Inflammatory macrophage (primary cell): ENCODE data around the gene TXNIP.

Experiments used
- DNase-seq, 2 donors: peaks; one replicate each; pipeline ENCODE4 v3.0.0-alpha.2; 2020 to 2022

TXNIP gene

DNA sequence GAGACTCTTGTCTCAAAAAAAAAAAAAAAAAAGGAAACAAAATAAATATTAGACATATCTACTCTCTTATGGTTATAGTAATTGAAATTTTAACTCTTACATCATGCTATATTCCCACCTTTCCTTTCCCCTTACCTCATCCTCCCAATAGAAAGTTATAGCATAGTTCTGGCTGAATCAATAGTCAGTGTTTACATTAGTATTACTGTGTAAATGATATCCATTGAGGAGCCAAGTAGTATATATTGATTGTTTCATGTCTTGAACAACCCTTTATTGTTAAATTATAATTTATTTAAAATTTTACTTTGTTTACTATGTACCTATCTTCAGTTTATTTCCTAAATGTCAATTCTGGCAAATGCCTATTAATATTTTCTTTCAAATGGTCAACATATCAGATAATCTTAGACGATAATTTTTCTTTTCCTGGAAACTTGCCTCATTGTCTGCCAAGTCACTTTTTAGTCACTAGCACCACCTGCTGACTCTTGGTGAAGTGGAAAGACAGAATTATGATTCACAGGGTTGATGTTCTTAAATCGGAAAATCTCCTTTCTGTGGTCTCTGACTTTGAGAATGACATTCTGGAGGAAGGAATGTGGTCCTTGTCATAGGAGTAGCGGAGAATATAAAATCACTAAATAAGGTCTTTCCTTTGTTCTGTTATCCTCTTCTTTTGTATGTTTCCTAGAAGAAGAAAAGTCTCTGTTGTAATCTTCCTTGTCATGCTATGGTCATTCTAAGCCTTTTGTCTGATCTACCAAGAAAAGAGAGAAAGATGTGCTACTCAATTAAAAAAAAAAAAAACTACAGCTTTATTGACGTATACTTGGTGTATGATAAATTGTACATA, 16.6 kb upstream of the TXNIP start:
- peak; percentile 70 to 86 for DNase-seq

DNA sequence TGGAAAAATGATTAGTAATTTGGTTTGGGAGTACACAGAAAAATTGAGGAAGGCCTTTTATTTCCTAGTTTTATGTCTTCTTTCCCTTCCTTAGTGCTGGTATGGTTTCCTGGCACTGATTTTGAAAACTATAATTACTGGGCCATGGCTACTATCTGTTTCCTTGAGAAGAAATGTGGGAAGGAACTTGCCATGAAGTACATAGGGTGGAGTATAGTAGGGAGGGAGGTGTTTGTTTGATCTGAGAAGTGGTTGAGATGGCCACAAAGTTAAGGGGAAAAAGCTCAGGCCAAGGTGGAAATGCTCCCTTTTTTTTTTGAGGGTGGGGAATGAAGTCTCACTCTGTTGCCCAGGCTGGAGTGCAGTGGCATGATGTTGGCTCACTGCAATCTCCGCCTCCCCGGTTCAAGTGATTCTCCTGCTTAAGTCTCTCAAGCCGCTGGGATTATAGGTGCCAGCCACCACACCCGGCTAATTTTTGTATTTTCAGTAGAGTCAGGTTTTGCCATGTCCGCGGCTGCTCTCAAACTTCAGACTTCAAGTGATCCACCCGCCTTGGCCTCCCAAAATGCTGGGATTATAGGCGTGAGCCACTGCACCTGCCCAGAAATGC, 13.9 kb upstream of the TXNIP start:
- DNase-seq, result no peak

DNA sequence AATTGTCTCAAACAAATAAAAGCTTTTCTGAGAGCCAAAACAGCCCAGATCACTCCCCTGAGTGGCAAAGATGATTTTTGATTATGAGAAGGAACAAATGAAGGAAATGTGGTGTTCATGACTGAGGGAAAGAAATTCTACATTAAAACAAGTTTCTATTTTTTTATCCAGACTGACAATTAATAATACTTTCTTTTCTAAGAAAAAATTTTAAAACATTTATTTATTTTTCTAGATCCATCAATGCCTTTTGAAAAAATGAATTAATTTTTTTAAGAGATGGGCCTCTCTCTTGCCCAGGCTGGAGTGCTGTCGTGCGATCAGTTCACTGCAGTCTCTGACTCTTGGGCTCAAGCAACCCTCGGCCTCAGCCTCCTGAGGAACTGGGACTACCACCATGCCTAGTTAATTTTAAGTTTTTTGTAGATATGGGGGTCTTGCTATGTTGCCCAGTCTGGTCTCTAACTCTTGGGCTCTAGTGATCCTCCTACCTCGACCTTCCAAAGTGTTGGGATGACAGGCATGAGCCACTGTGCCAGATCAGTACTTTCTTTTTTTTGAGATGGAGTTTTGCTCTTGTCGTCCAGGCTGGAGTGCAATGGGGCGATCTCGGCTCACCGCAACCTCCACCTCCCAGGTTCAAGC, 11.2 kb upstream of the TXNIP start:
- DNase-seq, result no peak

DNA sequence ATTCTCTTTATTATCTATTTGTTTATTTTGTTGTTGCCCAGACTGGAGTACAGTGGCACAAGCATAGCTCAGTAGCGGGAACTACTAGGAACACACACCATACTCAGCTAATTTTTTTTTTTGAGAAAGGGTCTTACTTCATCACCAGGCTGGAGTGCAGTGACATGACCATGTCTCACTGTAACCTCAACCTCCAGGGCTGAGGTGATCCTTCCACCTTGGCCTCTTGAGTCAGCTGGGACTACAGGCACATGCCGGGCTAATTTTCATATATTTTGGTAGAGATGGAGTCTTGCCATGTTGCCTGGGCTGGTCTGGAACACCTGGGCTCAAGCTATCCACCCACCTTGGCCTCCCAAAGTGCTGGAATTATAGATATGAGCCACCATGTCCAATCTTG, 5.3 kb upstream of the TXNIP start:
- peak; percentile 23 to 51 for DNase-seq

DNA sequence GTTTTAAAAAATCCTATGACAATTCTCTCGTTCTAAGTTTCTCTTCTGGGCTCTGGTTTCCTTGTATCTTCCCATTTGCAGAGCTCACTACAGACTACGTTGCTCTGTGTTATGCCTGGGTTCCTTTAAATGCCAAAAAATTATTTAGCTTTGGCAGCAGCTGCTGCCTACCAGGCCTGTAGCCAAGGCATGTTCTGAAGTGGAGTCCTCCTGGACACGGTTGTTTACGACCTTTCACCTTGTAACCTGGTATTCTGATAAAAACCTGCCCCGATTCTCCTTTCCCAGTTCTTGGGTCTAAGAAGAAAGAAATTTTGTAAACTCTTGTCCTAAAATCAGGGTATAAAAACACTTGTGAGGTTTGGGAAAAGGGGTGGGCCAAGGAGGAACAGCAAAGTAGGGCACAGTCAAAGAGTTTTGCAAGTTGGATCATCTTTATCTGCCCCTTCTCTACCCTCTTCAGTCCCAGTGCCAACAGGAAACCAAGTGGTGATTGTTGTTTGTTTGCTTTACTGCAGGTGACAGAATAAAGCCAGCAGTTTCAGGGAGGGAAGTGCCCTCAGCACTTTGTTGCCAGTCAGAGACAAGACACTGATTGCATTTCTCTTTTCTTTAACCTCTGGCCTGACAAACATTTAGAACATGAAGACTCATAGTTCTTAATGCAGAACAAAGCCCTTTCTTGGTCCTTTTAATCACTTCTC, 3.1 kb upstream of the TXNIP start:
- peak; percentile 69 to 74 for DNase-seq

DNA sequence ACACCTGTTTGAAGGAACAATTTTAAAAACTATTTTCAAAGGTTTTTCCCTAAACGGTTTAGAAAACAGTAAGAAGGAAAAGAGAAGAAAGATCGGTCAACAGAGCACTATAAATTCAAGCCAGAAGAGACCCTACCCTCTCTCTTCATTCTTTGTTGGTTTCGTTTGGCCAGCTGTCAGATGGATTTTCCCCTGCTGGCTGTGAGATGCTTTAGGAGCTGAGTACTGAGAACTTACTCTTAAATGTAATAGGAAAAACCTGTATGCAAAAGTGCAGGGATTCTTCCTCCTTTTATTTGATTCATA, 1.3 kb upstream of the TXNIP start:
- no peak for DNase-seq

DNA sequence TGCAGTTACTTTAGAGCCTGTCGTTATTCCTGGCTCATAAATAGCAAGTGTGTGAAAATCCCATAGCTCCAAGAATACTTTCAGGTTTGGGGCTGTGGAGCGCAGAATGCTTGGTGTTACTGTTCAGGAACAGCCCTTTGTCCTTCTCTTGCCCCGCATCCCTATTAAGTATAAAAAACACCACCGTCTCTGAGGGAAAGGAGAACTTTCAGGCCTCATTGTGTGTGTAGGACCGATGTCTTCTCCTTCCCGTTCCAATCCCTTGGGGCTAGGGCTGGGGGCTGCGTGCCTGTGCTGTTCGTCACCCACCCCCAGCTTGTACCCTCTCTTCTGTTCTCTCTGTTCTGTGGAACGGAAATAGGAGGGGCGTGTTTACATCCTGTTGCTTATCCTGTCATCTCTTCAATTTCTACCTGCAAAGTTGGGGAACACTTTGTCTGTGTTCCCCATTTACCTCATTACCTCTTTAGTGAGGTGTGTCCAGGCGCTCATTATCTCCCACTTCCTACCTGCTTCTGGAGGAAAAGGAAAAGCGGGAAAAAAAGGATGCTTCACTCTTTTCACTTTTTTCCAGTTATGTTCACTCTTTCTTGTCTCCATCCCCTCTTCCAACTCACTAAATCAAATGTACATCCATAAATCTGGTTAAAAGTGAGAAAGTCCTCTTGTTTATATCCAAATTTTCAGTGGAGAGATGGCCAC, 788 bp upstream of the TXNIP start:
- peak in 1 of 2 donors; percentile 25 for DNase-seq

DNA sequence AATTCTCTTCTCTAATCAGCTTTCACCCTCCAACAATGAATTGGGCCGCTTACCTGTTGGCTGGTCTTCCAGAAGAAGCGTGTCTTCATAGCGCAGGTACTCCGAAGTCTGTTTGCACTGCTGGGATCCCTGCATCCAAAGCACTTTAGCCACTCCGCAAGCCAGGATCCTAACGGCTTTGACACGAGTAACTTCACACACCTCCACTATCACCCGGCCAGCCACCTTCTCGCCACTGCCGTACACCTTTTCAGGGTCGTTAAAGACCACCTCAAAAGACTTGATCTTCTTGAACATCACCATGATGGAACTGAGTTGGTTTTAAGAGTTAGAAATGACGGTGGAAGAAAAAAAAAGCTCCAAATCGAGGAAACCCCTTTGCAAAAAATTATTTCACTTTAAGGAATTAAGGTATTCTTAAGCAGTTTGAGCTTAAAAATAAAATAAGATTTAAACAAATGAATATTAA, 381 bp downstream of the TXNIP start:
- no peak for DNase-seq

DNA sequence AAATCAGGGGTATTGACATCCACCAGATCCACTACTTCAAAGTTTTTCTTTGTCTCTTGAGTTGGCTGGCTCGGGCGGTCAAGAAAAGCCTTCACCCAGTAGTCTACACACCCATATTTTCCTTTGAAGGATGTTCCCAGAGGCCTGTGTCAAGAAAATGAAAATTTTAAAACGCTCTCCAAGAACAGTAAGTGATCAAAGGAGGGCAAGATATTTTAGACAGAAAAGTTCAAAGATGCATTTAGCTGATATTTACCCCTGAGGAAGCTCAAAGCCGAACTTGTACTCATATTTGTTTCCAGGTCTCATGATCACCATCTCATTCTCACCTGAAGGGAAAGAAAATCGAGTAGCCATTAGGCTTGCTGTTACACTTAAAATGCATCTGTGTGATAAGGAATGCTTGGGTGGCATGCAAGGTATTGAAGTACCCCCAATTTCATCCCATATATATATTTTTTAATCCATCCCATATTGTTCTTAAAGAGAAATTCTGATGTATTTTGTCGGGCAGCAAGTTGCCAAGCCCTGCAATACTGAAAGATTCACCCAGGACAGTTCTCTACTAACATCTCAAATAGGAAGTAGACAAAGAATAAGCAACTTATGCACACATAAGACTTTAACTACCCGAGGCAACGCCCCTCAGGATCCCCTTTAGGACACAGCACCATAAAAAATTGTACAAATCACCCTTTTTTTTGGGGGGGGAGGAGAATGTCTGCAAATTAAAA, 1.1 kb downstream of the TXNIP start:
- DNase-seq, result peak in 1 of 2 donors; percentile 56

DNA sequence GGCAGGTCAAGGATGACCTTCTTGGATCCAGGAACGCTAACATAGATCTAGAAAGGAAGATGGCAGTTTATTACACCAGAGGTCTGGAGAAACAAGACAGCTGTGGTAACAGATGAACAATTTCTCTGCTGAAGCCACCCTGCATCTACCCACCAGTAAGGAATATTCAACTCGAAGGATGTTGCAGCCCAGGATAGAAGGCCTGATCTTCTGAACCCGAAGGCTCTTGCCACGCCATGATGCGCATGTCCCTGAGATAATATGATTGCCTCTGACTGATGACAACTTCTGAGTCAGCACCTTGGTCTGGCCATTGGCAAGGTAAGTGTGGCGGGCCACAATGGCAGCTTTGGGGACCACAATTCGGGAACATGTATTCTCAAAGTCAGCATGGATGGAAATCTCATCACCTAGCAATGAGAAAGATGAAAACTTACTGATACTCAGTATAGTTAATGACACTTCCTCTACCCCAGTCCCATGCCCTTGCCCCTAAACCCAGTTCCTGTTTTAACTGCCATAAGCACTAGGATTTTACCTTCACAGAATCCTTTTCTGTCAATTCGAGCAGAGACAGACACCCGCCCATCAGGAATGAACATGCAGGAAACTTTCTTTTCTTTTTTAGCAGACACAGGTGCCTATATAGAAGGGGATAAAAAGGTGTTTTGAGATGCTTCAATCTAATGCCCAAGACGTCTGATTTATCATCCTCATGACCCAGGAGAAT, 1.8 kb downstream of the TXNIP start:
- peak; percentile 49 to 57 for DNase-seq

DNA sequence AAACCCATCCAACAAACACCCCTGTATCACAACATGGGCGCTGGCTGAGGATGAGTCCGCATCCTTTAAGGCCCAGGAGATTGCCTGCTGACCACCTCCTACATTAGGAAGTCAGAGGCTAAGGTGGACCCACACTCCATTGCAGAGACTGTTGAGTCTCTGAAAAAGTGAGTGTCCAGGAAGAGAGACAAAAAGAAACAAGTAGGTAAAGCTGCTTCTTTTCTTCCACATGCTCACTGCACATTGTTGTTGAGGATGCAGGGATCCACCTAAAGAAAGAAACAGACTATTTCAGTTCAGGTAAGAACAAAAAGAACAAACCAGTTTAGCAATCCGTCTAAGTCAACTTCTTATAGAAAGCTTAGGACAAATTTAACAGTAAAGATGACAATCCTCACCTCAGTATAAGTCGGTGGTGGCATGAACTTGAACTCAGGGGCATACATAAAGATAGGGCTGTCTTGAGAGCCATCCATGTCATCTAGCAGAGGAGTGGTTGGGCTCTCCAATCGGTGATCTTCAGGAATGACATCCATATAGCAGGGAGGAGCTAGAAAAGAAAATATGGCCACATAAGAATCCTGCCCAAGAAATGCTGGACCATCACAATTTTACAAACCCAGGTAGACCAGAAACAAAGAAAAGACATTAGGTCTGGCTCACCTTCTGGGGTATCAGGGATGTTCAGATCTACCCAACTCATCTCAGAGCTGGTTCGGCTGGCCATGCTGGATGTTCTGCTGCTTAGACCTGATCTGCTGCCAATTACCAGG, 2.6 kb downstream of the TXNIP start:
- DNase-seq, result peak in 1 of 2 donors; percentile 27

DNA sequence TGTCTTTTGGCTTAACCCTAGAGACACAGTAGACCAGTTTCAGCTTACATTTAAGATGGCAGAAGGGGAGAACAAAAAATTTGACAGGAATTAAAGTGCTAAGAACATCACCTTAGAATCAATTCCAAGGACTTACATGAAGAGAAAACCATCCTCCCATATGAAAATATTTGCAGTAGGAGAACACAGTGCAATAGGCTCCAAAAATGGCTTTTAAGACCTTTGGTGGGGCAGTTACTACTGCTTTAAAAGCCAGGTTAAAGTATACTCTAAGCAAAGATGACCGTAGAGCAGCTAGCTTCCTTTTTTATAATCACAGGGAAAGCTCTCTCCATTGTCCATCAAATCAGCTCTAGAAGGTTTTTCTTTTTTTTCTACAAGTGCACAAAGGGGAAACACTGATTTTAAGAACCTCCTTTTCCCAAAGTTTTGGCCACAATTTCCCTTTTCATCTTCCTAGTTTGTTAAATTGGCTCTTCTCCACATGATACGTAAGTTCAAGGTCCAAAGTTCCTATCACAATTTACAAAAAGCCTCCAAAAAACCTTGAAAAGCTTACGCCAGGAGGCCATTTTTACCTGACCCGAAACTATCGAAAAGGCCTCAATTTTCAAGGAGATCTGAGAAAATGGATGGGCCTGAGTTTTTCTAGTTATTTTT, 3.3 kb downstream of the TXNIP start:
- DNase-seq, result peak in 1 of 2 donors; percentile 19

DNA sequence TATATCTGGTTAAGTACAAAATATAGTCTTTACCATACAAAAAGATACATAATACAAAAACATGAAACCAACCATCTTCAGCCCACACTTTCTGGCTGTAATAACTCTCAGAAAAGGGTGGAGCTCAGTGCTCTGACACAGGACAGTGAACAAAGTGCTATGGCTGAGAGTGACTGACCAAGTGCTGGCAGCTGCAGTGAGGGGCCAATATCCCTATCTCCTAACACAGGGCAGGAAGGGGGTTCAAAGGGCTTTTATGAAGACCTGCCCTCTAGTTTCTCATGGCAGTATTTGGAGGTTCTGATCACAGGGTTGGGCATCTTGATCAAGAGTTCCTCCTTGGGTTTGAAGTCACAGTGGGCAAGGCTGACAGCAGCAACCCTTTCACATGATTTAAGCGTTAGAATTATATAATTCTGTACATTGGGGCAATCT, 3.9 kb downstream of the TXNIP start:
- DNase-seq, result peak in 1 of 2 donors; percentile 8

DNA sequence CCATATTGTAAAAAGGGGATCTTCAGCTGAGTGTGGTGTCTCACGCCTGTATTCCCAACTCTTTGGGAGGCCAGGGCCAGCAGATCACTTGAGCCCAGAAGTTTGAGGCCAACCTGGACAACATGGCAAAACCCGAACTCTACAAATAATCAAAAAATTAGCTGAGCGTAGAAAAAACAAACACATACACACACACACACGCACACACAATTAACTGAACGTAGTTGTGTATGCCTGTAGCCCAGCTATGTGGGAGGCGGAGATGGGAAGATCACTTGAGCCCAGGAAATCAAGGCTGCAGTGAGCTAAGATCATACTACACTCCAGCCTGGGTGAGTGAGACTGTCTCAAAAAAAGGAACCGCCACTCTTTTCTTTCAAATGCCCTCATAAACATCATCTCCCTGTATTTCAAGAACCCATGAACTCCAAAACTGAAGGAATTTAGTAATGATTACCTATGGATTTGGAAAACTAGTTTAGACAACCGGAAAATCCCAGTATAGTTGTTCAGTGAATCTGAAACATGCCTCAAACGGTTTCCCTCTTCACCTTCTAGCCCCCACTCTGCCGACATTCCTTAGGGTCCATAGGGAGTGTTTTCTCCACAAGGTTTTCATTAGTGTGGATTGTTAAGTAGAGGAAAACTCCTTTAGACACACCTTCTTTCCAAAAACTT, 4.5 kb downstream of the TXNIP start:
- peak; percentile 51 to 64 for DNase-seq

DNA sequence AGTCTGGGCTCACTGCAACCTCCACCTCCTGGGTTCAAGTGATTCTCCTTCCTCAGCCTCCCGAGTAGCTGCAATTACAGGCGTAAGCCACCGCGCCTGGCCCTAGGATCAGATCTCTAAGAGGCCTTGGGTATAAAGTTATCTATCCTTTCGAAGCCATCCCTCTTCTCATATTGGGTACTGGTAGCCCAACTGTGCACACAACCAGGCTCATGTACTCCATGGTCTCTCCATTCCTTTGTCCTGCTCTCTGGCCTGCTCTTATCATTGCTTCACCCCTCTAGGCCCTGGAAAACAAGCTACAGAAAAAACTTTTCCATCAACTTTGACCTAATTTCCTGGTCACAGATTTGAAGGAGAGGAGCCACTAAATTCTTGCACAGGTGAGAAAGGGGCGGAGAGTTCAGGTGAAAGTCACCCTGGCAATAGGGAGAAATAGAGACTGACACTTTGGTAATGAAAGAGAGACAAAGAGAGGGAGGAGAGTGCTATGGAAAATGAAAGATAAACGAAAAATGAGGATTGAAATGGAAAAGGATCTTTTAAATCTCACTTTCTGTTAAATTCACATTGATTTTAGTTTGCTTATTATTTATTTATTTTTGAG, 6.0 kb downstream of the TXNIP start:
- DNase-seq, result peak in 1 of 2 donors; percentile 17

DNA sequence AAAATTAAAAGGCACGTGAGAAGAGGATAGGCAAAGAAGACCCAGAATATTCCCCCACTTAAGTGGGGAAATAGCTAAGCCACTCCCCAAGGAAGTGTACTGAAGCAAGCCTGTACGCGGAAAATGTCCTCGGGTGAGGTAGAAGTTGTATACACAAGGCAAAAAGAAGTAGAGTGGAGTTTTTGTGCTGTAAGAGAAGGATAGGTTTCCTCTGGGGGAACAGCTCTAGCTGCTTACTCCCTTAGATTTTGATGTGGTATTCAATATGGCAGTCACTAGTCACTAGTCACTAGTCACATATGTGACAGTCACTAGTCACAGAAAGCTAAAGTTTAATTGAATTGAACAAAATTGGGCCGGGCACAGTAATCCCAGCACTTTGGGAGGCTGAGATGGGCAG, 7.6 kb downstream of the TXNIP start:
- DNase-seq, result peak in 1 of 2 donors; percentile 17

DNA sequence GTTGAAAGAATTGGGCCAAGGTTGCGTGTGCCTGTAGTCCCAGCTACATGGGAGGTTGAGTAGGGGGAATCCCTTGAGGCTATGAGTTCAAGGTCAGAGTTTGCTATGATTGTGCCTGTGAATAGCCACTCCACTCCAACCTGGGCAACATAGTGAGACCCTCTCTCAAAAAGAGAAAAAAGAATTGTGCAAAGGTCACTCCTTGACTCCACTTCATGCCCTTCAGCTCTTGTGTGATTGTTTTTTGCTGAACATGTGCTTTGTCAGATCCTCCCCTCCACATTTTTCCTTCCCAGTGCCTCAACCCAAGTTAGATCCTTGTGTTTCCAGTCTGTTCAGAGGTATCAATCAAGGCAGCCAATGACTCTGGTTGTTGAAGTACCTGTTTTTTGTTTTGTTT, 8.5 kb downstream of the TXNIP start:
- DNase-seq, result peak in 1 of 2 donors; percentile 2

DNA sequence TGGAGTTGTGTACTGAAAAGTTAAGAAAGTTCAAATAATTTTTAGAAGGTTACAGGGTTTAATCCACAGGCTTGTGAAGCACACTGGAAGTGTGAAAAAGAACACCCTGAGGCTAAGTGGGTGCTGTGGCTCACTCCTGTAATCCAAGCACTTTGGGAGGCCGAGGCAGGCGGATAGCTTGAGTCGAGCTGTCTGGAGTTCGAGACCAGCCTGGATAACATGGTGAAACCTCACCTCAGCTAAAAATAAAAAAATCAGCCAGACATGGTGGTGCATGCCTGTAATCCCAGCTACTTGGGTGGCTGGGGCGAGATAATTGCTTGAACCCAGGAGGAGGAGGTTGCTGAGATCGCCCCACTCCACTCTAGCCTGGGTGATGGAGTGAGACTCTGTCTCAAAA, 9.8 kb downstream of the TXNIP start:
- no peak for DNase-seq
